HUES64 (cell line): ENCODE data around the gene CCDC85C.

Experiments used
- H3K27ac ChIP-seq: 2 replicates; pipeline ENCODE4 v1.7.0; 2013; ENCODE audit warnings: low read depth, low read length, inconsistent platforms
- H3K27me3 ChIP-seq: 2 replicates; pipeline ENCODE4 v1.6.1; 2013; ENCODE audit warnings: mild to moderate bottlenecking, low read length; ENCODE audit not compliant: insufficient read depth
- H3K36me3 ChIP-seq: 2 replicates; pipeline ENCODE4 v1.6.1; 2013; ENCODE audit warnings: mild to moderate bottlenecking, low read length; ENCODE audit not compliant: insufficient read depth
- H3K4me1 ChIP-seq: 2 replicates; pipeline ENCODE4 v1.6.1; 2013; ENCODE audit warnings: mild to moderate bottlenecking, low read length, moderate library complexity; ENCODE audit not compliant: insufficient read depth
- H3K4me3 ChIP-seq: 2 replicates; pipeline ENCODE4 v1.5.1; 2013; ENCODE audit warnings: mild to moderate bottlenecking, low read length, moderate library complexity
- H3K9ac ChIP-seq: 2 replicates; pipeline ENCODE4 v1.6.1; 2013; ENCODE audit warnings: mild to moderate bottlenecking, low read depth, low read length
- H3K9me3 ChIP-seq: 2 replicates; pipeline ENCODE4 v1.6.1; 2013; ENCODE audit warnings: low read depth, low read length; ENCODE audit not compliant: insufficient read depth
- WGBS: fragments of 150-250, 120-280 bp; methylation state at CpG from one replicate; pipeline ENCODE4 v1.1.7; 2013; ENCODE audit warnings: missing lambda C conversion rate; 5-methylcytosine and 5-hydroxymethylcytosine counted together

CCDC85C gene

GRCh38 chr14:99596071-99596627 is 7.9 kb downstream of the CCDC85C start:
- H3K36me3 ChIP-seq: no peaks in the 10 kb centered on the region
- no peak overlapping the region for H3K9ac ChIP-seq
- peaks cover 16% of the 10 kb centered on the region for H3K4me1 ChIP-seq
- no peak overlapping the region for H3K27ac ChIP-seq
- no peaks in the 10 kb centered on the region for H3K27me3 ChIP-seq
- H3K9me3 ChIP-seq: no peaks in the 10 kb centered on the region
- H3K4me3 ChIP-seq: no peak overlapping the region
- WGBS: 92% methylated on average over 10 of the region's 10 CpGs

- Histone ChIP-seq H3K4me1 (peaks cover 21% of the 10 kb centered on the region), H3K9ac (no peak overlapping the region), H3K4me3 (no peak overlapping the region), H3K27ac (no peak overlapping the region), H3K9me3 (no peaks in the 10 kb centered on the region), H3K36me3 (no peaks in the 10 kb centered on the region), H3K27me3 (no peaks in the 10 kb centered on the region)
- WGBS: 96% methylated on average over 7 of the region's 7 CpGs
Observed at GRCh38 chr14:99595524-99595923, 8.5 kb downstream of the CCDC85C start.

- H3K27ac ChIP-seq: no peak overlapping the region
- peaks cover 25% of the 10 kb centered on the region for H3K4me1 ChIP-seq
- WGBS: 90% methylated on average over 8 of the region's 9 CpGs
- no peak overlapping the region for H3K4me3 ChIP-seq
- no peaks in the 10 kb centered on the region for H3K36me3 ChIP-seq
- no peak overlapping the region for H3K9ac ChIP-seq
- H3K27me3 ChIP-seq: no peaks in the 10 kb centered on the region
- H3K9me3 ChIP-seq: no peaks in the 10 kb centered on the region
Observed at GRCh38 chr14:99595034-99595433, 9.0 kb downstream of the CCDC85C start.

- Histone ChIP-seq H3K9ac (no peak overlapping the region), H3K4me3 (no peak overlapping the region), H3K27me3 (no peaks in the 10 kb centered on the region), H3K27ac (no peak overlapping the region), H3K36me3 (no peaks in the 10 kb centered on the region), H3K9me3 (no peaks in the 10 kb centered on the region), H3K4me1 (peaks cover 25% of the 10 kb centered on the region)
- 83% methylated on average over 9 of the region's 9 CpGs for WGBS
Observed at GRCh38 chr14:99593971-99594841, 9.8 kb downstream of the CCDC85C start.

GRCh38 chr14:99592933-99593753 is 10.9 kb downstream of the CCDC85C start:
- no peak overlapping the region for H3K4me3 ChIP-seq
- no peaks in the 10 kb centered on the region for H3K9me3 ChIP-seq
- no peaks in the 10 kb centered on the region for H3K27me3 ChIP-seq
- H3K36me3 ChIP-seq: no peaks in the 10 kb centered on the region
- WGBS: 89% methylated on average over 36 of the region's 36 CpGs
- no peak overlapping the region for H3K9ac ChIP-seq
- peaks cover 25% of the 10 kb centered on the region for H3K4me1 ChIP-seq
- H3K27ac ChIP-seq: no peak overlapping the region

GRCh38 chr14:99592394-99592793 is 11.6 kb downstream of the CCDC85C start:
- Histone ChIP-seq H3K27me3 (no peaks in the 10 kb centered on the region), H3K9me3 (no peaks in the 10 kb centered on the region), H3K4me1 (peaks cover 25% of the 10 kb centered on the region), H3K4me3 (no peak overlapping the region), H3K9ac (no peak overlapping the region), H3K36me3 (no peaks in the 10 kb centered on the region), H3K27ac (no peak overlapping the region)
- 66% methylated on average over 2 of the region's 2 CpGs for WGBS

GRCh38 chr14:99590746-99591555 is 13.1 kb downstream of the CCDC85C start:
- Histone ChIP-seq H3K9ac (no peak overlapping the region), H3K36me3 (no peaks in the 10 kb centered on the region), H3K4me1 (peaks cover 30% of the 10 kb centered on the region), H3K4me3 (no peak overlapping the region), H3K9me3 (no peaks in the 10 kb centered on the region), H3K27me3 (no peaks in the 10 kb centered on the region), H3K27ac (peak overlapping the region; percentile 6; the same call in 1 of the 2 replicates)
- WGBS: 86% methylated on average over 28 of the region's 28 CpGs

- Histone ChIP-seq H3K4me1 (peaks cover 30% of the 10 kb centered on the region), H3K4me3 (no peak overlapping the region), H3K36me3 (no peaks in the 10 kb centered on the region), H3K9me3 (no peaks in the 10 kb centered on the region), H3K9ac (no peak overlapping the region), H3K27ac (no peak overlapping the region), H3K27me3 (no peaks in the 10 kb centered on the region)
- WGBS: 86% methylated on average over 17 of the region's 17 CpGs
Observed at GRCh38 chr14:99589651-99590530, 14.1 kb downstream of the CCDC85C start.

- no peak overlapping the region for H3K9ac ChIP-seq
- 86% methylated on average over 18 of the region's 18 CpGs for WGBS
- H3K9me3 ChIP-seq: no peaks in the 10 kb centered on the region
Observed at GRCh38 chr14:99589031-99589441, 15.0 kb downstream of the CCDC85C start.

More at GRCh38 chr14:99589031-99589441, 15.0 kb downstream of the CCDC85C start:
- H3K36me3 ChIP-seq: no peaks in the 10 kb centered on the region
- H3K4me3 ChIP-seq: no peak overlapping the region
- H3K4me1 ChIP-seq: peaks cover 30% of the 10 kb centered on the region
- H3K27ac ChIP-seq: no peak overlapping the region
- no peaks in the 10 kb centered on the region for H3K27me3 ChIP-seq
